Measurements from ENCODE around the gene H2AZ2. TPM values are rescaled to one million over a fixed set of nuclear protein-coding genes. Genes with fewer than 3 reads are reported as not detected.

The H2AZ2 gene
- total RNA-seq, 1 donor from 2014 or later: 105 TPM

DNA sequence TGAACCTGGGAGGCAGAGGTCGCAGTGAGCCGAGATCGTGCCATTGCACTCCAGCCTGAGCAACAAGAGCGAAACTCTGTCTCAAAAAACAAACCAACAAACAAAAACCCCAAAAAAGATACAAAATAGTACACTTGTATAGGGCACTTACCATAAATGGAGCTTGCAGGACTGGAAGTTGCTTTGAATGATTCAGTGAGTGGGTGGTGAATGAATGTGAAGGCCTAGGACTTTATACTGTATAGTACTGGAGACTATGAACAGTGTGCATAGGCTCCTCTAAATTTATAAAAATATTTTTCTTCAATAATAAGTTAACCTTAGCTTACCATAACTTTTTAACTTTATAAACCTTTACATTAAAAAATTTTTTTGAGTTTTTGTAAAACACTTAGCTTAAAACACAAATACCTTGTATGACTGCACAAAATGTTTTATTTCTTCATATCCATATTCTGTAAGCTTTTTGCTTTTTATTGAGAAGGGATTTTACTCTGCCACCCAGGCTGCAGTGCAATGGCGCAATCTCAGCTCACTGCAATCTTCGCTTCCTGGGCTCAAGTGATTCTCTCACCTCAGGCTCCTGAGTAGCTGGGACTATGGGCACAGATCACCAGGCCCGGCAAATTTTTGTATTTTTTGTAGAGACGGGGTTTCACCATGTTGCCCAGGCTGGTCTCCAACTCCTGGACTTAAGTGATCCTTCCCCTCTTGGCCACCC lies 6.9 kb upstream of the H2AZ2 start:
- Histone ChIP-seq H3K27me3 (ENCODE audit: insufficient read depth, low read length) (no peaks in the 10 kb centered on the region), H4K20me1 (ENCODE audit: insufficient read depth, low read length) (no peaks in the 10 kb centered on the region), H3K4me1 (ENCODE audit: insufficient read depth, low read length) (peaks cover 2% of the 10 kb centered on the region), H3K36me3 (ENCODE audit: insufficient read depth, low read length) (no peaks in the 10 kb centered on the region), H2AFZ (ENCODE audit: low read depth, low read length) (no peak overlapping the region), H3K4me3 (ENCODE audit: insufficient read depth, low read depth, low read length) (no peak overlapping the region), H3K9ac (ENCODE audit: low read length) (no peak overlapping the region), H3K4me2 (ENCODE audit: low read length) (no peak overlapping the region), H3K27ac (ENCODE audit: low read depth, low read length) (no peak overlapping the region), H3K79me2 (ENCODE audit: insufficient read depth, low read length) (no peaks in the 10 kb centered on the region), H3K9me3 (ENCODE audit: insufficient read depth, low read depth, low read length) (no peaks in the 10 kb centered on the region)
- H3K36me3 Mint-ChIP-seq (ENCODE audit: low read depth, unreplicated experiment): no peaks in the 10 kb centered on the region
- no peak for FAIRE-seq
- no peak overlapping the region for H3K4me3 Mint-ChIP-seq (ENCODE audit: unreplicated experiment)
- peak; percentile 29 for DNase-seq (ENCODE audit: low read depth)
- no peak overlapping the region for H3K27ac Mint-ChIP-seq (ENCODE audit: unreplicated experiment)
- TF ChIP-seq, protein P1, sequence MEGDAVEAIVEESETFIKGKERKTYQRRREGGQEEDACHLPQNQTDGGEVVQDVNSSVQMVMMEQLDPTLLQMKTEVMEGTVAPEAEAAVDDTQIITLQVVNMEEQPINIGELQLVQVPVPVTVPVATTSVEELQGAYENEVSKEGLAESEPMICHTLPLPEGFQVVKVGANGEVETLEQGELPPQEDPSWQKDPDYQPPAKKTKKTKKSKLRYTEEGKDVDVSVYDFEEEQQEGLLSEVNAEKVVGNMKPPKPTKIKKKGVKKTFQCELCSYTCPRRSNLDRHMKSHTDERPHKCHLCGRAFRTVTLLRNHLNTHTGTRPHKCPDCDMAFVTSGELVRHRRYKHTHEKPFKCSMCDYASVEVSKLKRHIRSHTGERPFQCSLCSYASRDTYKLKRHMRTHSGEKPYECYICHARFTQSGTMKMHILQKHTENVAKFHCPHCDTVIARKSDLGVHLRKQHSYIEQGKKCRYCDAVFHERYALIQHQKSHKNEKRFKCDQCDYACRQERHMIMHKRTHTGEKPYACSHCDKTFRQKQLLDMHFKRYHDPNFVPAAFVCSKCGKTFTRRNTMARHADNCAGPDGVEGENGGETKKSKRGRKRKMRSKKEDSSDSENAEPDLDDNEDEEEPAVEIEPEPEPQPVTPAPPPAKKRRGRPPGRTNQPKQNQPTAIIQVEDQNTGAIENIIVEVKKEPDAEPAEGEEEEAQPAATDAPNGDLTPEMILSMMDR (IDR thresholded peaks at IDR 0.05; ENCODE audit: insufficient read depth, low read depth, low read length): no peak
- TF ChIP-seq EZH2 (IDR thresholded peaks at IDR 0.05; ENCODE audit: insufficient read depth, low read length): no peak
- H3K27me3 Mint-ChIP-seq (ENCODE audit: low read depth, unreplicated experiment): no peaks in the 10 kb centered on the region
- H3K4me1 Mint-ChIP-seq (ENCODE audit: low read depth, unreplicated experiment): peaks cover 2% of the 10 kb centered on the region
- H3K9me3 Mint-ChIP-seq (ENCODE audit: unreplicated experiment): no peaks in the 10 kb centered on the region

DNA sequence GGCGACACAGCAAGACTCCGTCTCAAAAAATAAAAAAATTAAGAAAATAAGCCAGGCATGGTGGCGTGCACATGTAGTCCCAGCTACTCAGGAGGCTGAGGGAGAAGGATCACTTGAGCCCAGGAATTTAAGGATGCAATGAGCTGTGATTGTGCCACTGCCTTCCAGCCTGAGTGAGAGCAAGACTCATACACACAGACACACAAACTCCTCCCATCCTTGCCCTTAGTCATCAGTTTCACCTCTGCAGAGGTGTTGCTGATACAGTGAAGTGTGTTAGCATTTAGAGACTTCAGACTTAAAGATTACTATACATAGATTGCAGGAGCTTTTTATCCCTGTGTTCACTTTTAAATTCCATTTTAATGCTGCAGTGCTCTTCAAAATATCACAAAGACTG lies 5.5 kb upstream of the H2AZ2 start:
- peaks cover 12% of the 10 kb centered on the region for H3K4me1 ChIP-seq (ENCODE audit: insufficient read depth, low read length)
- Mint-ChIP-seq H3K36me3 (ENCODE audit: low read depth, unreplicated experiment) (no peaks in the 10 kb centered on the region), H3K27ac (ENCODE audit: unreplicated experiment) (no peak overlapping the region), H3K27me3 (ENCODE audit: low read depth, unreplicated experiment) (no peaks in the 10 kb centered on the region), H3K4me1 (ENCODE audit: low read depth, unreplicated experiment) (peaks cover 2% of the 10 kb centered on the region), H3K9me3 (ENCODE audit: unreplicated experiment) (no peaks in the 10 kb centered on the region), H3K4me3 (ENCODE audit: unreplicated experiment) (no peak overlapping the region)
- H3K9ac ChIP-seq (ENCODE audit: low read length): no peak overlapping the region
- H3K36me3 ChIP-seq (ENCODE audit: insufficient read depth, low read length): no peaks in the 10 kb centered on the region
- H4K20me1 ChIP-seq (ENCODE audit: insufficient read depth, low read length): no peaks in the 10 kb centered on the region
- TF ChIP-seq, protein P1 (IDR thresholded peaks at IDR 0.05; ENCODE audit: insufficient read depth, low read depth, low read length): no peak
- no peak for TF ChIP-seq EZH2 (IDR thresholded peaks at IDR 0.05; ENCODE audit: insufficient read depth, low read length)
- H3K27me3 ChIP-seq (ENCODE audit: insufficient read depth, low read length): no peaks in the 10 kb centered on the region
- no peaks in the 10 kb centered on the region for H3K79me2 ChIP-seq (ENCODE audit: insufficient read depth, low read length)
- no peak overlapping the region for H3K4me2 ChIP-seq (ENCODE audit: low read length)
- FAIRE-seq (no peak), DNase-seq (ENCODE audit: low read depth) (no peak)
- H3K9me3 ChIP-seq (ENCODE audit: insufficient read depth, low read depth, low read length): no peaks in the 10 kb centered on the region
- no peak overlapping the region for H3K27ac ChIP-seq (ENCODE audit: low read depth, low read length)
- no peak overlapping the region for H2AFZ ChIP-seq (ENCODE audit: low read depth, low read length)
- H3K4me3 ChIP-seq (ENCODE audit: insufficient read depth, low read depth, low read length): no peak overlapping the region

DNA sequence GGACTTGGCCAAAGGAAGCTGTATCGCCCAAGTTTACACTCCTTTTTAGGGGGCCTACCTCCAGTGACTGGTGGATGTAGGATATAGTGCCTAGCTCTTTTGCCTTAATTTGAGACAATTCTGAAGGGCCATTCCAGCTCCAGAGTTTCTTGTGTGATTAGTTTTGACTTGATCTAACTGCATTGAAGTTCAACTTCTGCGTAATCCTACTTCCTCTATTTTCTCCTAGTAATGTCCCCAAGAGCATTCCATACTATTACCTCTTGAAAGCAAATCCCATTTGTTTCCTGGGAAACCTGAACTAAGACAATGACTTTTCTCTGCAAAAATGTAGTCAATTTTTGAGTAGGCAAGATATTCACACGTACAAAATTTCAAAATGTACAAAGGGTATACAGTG lies 4.7 kb upstream of the H2AZ2 start:
- Mint-ChIP-seq H3K9me3 (ENCODE audit: unreplicated experiment) (no peaks in the 10 kb centered on the region), H3K27ac (ENCODE audit: unreplicated experiment) (no peak overlapping the region), H3K27me3 (ENCODE audit: low read depth, unreplicated experiment) (no peaks in the 10 kb centered on the region), H3K4me3 (ENCODE audit: unreplicated experiment) (no peak overlapping the region), H3K4me1 (ENCODE audit: low read depth, unreplicated experiment) (peaks cover 2% of the 10 kb centered on the region), H3K36me3 (ENCODE audit: low read depth, unreplicated experiment) (no peaks in the 10 kb centered on the region)
- no peaks in the 10 kb centered on the region for H3K9me3 ChIP-seq (ENCODE audit: insufficient read depth, low read depth, low read length)
- H3K79me2 ChIP-seq (ENCODE audit: insufficient read depth, low read length): no peaks in the 10 kb centered on the region
- TF ChIP-seq, protein P1 (IDR thresholded peaks at IDR 0.05; ENCODE audit: insufficient read depth, low read depth, low read length): no peak
- no peak for TF ChIP-seq EZH2 (IDR thresholded peaks at IDR 0.05; ENCODE audit: insufficient read depth, low read length)
- no peaks in the 10 kb centered on the region for H3K27me3 ChIP-seq (ENCODE audit: insufficient read depth, low read length)
- H3K4me1 ChIP-seq (ENCODE audit: insufficient read depth, low read length): peaks cover 12% of the 10 kb centered on the region
- H3K27ac ChIP-seq (ENCODE audit: low read depth, low read length): no peak overlapping the region
- no peak for DNase-seq (ENCODE audit: low read depth)
- FAIRE-seq: no peak
- no peak overlapping the region for H3K9ac ChIP-seq (ENCODE audit: low read length)
- H3K4me3 ChIP-seq (ENCODE audit: insufficient read depth, low read depth, low read length): no peak overlapping the region
- no peaks in the 10 kb centered on the region for H3K36me3 ChIP-seq (ENCODE audit: insufficient read depth, low read length)
- H4K20me1 ChIP-seq (ENCODE audit: insufficient read depth, low read length): no peaks in the 10 kb centered on the region
- H2AFZ ChIP-seq (ENCODE audit: low read depth, low read length): no peak overlapping the region
- no peak overlapping the region for H3K4me2 ChIP-seq (ENCODE audit: low read length)
